ENCODE measurements around the gene C10orf90. TPM values are rescaled to one million over a fixed set of nuclear protein-coding genes. Genes with fewer than 3 reads are reported as not detected.

Gene C10orf90
- total RNA-seq = not detected in 2 replicates

DNA sequence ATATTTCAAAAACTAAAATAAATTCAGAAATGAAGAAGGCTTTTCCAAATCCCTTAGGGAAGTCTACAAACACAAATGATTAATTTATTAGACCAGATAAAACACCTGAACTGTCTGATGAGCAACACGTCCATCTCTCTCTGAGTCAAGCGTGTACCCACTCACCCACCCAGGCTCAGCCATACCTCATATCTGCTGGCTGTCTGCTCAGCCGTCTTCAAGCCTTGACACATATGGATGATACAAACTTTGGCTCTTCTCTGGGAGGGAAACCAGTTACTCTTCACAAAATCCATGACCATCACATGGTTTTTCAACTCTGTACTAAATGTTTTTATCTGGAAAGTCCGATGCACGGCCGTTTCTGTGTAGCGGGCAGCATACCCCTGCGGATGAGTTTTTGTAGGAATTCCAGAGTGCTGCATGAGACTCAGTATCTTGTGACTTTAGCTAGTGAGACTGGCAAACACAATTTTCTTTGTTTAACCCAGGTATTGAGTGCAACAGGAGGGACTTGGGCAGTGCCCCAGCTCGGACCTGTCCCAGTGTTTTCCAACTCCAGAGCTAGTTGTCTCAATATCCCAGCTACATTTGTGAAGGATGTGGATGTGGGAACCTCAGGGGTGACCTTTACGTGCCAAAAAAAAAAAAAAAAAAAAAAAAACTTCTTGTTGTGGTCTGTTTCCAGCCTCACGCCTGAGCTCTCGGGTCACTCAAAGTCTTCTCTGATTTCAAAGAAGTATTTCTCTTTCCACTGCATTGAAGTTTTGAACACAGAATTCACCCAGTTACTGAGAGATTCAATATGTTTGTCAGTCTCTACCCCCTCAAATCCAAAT, at the start of gene C10orf90:
Gene C10orf90, minus strand, starts transcription at position 638 of the 839 bp plus-strand sequence. Its CDS starts 213 bp downstream, at position 425.
- ChIA-PET CTCF (no interaction called here), POLR2A (no interaction called here)
- no peaks in the 10 kb centered on the region for H3K4me1 Mint-ChIP-seq
- DNase-seq = no peak
- intact Hi-C loops (cut with micrococcal nuclease) = no loop called here
- no peak within 1 kb of the TSS for H3K4me3 Mint-ChIP-seq
- no peak for TF ChIP-seq CTCF (IDR thresholded peaks at IDR 0.05)
- H3K27ac Mint-ChIP-seq = no peak within 1 kb of the TSS
- no peaks in the 10 kb centered on the region for H3K27me3 Mint-ChIP-seq
- no peak for ATAC-seq (ENCODE audit: low read depth)
- H3K36me3 Mint-ChIP-seq (ENCODE audit: low read depth) = no peaks in the 10 kb centered on the region
- no peaks in the 10 kb centered on the region for H3K9me3 Mint-ChIP-seq

DNA sequence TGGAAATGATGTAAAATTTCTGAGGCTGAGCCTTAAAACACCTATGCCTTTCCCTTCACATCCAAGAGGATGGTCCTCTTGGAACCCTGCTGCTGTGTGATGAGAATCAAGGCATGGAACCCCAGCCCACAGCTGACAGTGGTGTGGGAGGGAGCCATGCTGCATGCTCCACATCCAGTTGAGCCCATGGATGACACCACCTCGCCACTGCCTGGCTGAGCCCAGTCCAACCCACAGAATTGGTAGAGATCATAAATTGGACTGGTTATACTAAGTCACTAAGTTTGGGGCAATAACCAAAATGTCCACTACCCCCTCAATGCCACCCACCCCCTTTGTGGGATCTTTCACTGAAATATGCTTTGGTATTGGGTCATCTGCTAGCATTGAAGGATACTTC, 45.9 kb upstream of the C10orf90 start:
- Mint-ChIP-seq H3K27ac (no peak overlapping the region), H3K27me3 (no peaks in the 10 kb centered on the region), H3K36me3 (ENCODE audit: low read depth) (no peaks in the 10 kb centered on the region), H3K4me1 (no peaks in the 10 kb centered on the region), H3K4me3 (no peak overlapping the region), H3K9me3 (peaks cover 3% of the 10 kb centered on the region)
- no peak for DNase-seq
- ChIA-PET POLR2A (no interaction called here), CTCF (no interaction called here)
- intact Hi-C loops (cut with micrococcal nuclease) = no loop called here
- ATAC-seq (ENCODE audit: low read depth) = no peak
- TF ChIP-seq CTCF (IDR thresholded peaks at IDR 0.05) = no peak

GRCh38 chr10:126713594-126713993, 43.1 kb upstream of the C10orf90 start:
- POLR2A ChIA-PET = no interaction called here
- Mint-ChIP-seq H3K9me3 (peaks cover 9% of the 10 kb centered on the region), H3K27ac (no peak overlapping the region), H3K36me3 (ENCODE audit: low read depth) (no peaks in the 10 kb centered on the region), H3K4me3 (no peak overlapping the region), H3K4me1 (no peaks in the 10 kb centered on the region), H3K27me3 (no peaks in the 10 kb centered on the region)
- CTCF ChIA-PET = no interaction called here
- DNase-seq (no peak), ATAC-seq (ENCODE audit: low read depth) (no peak)
- intact Hi-C loops (cut with micrococcal nuclease) = no loop called here
- no peak for TF ChIP-seq CTCF (IDR thresholded peaks at IDR 0.05)

GRCh38 chr10:126712681-126713080, 42.2 kb upstream of the C10orf90 start:
- POLR2A ChIA-PET = no interaction called here
- no peak for DNase-seq
- no peak overlapping the region for H3K27ac Mint-ChIP-seq
- TF ChIP-seq CTCF (IDR thresholded peaks at IDR 0.05) = no peak
- H3K27me3 Mint-ChIP-seq = no peaks in the 10 kb centered on the region
- no peak for ATAC-seq (ENCODE audit: low read depth)
- no peaks in the 10 kb centered on the region for H3K36me3 Mint-ChIP-seq (ENCODE audit: low read depth)
- H3K9me3 Mint-ChIP-seq = peaks cover 11% of the 10 kb centered on the region
- intact Hi-C loops (cut with micrococcal nuclease) = no loop called here
- H3K4me3 Mint-ChIP-seq = no peak overlapping the region
- no peaks in the 10 kb centered on the region for H3K4me1 Mint-ChIP-seq
- CTCF ChIA-PET = no interaction called here

- ChIA-PET CTCF (no interaction called here), POLR2A (no interaction called here)
- TF ChIP-seq CTCF (IDR thresholded peaks at IDR 0.05) = no peak
- Mint-ChIP-seq H3K27ac (no peak overlapping the region), H3K36me3 (ENCODE audit: low read depth) (no peaks in the 10 kb centered on the region), H3K4me3 (no peak overlapping the region), H3K27me3 (no peaks in the 10 kb centered on the region), H3K4me1 (no peaks in the 10 kb centered on the region), H3K9me3 (peaks cover 8% of the 10 kb centered on the region)
- ATAC-seq (ENCODE audit: low read depth) (no peak), DNase-seq (no peak)
- intact Hi-C loops (cut with micrococcal nuclease) = no loop called here
Measured at GRCh38 chr10:126705951-126706565, 35.6 kb upstream of the C10orf90 start.
